Hematopoietic multipotent progenitor cell treated with erythropoietin and hydrocortisone succinate and interleukin-3 and kit ligand, for 17 days (in vitro differentiated cells): ENCODE data around the gene ARID4B.
"Not testable (repeated sequence)": the region's sequence is repeated elsewhere in the genome, so short reads cannot be mapped to it uniquely, and the experiment has no call there.

Experiments
- DNase-seq: peaks from one replicate; pipeline ENCODE4 v3.0.0-alpha.2; 2015; ENCODE audit warnings: low spot score

Gene ARID4B

DNA sequence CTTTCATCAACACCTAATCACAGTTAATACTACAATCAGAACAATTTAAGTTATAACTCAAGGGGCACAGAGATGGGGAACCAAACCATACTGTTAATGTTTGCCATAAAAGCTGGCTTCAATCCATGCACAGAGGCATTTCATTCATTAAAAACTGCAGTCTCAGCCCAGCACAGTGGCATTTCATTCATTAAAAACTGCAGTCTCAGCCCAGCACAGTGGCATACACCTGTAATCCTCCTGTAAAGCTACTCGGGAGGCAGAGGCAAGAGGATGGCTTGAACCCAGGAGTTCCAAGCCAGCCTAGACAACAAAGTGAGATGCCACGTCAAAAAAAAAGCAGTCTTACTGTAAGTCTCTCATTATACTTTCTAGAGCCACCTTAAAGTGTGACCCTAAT is 29.2 kb downstream of the ARID4B start:
- DNase-seq: no peak

DNA sequence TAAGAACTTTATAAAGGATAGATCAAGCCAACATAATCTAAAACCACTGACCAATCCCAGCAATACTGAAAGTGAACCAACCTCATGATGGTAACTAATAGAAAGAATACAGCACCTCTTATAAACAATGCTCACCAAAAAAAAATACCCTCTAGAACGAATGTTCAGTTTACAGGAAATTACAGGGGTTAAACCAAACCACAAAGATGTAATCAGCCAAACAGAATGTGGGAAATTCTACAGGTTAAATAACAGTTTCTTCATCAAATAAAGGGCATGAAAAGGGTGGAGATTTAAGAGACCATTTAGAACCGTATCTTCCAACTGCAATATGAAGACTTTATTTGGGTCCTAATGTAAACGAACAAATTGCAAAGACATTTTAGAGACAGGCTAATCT is 30.4 kb downstream of the ARID4B start:
- no peak for DNase-seq

DNA sequence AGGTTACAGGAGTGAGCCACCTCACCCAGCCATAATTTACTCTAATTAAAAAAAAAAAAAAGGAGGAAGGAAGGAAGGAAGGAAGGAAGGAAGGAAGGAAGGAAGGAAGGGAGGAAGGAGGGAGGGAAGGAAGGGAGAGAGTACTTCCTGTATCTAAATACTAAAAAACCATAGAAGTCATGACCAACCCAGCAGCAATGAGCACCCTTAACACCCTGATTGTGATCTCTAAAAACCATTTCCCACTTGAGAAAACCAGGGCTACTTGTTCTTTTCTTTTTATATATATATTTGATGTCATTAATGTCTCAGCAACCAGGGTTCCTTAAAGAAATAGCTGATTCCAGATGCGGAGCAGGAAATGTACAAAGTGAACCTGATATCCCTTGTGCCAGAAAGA is 31.2 kb downstream of the ARID4B start:
- DNase-seq: no peak

DNA sequence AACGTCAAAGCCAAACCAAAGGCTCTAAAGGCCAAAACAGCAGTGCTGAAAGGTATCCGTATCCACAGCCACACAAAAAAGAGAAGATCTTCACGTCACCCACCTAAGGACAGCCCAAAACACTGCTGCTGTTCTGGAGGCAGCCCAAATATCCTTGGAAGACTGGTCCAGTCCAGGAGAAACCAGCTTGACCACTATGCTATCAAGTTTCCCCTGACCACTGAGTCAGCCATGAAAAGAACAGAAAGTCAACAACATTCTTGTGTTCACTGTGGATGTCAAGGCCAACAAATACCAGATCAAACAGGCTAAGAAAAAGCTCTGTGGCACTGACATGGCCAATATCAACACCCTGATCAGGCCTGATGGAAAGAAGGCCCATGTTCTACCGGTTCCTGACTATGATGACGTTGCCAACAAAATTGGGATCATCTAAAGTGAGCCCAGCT is 32.1 kb downstream of the ARID4B start:
- DNase-seq: no peak

GRCh38 chr1:235293322-235293942 is 34.5 kb downstream of the ARID4B start:
- no peak for DNase-seq

- DNase-seq: no peak
Measured at GRCh38 chr1:235292790-235293189, 35.2 kb downstream of the ARID4B start.

DNA sequence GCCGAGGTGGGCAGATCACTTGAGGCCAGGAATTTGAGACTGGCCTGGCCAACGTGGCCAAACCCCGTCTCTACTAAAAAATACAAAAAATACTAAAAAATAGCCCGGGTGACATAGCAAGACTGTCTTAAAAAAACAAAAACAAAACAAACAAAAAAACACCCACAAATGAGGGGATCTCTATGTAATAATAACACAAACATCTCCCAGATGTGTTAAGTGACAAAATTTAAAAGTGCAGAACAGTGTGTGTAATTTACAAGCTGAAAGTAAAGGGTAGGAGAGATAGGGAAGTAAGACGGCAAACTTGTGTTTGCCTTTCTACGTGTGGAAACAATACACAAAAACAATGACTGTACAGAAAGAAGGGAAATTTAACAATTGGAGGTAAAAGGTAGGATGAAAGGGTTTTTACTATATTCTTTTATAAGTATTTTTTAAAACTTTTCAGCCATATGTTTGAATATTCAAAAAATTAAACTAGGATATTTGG is 36.3 kb downstream of the ARID4B start:
- no peak for DNase-seq

GRCh38 chr1:235290740-235291502 is 37.1 kb downstream of the ARID4B start:
- no peak for DNase-seq

GRCh38 chr1:235289859-235290739 is 37.9 kb downstream of the ARID4B start:
- DNase-seq: no peak

DNA sequence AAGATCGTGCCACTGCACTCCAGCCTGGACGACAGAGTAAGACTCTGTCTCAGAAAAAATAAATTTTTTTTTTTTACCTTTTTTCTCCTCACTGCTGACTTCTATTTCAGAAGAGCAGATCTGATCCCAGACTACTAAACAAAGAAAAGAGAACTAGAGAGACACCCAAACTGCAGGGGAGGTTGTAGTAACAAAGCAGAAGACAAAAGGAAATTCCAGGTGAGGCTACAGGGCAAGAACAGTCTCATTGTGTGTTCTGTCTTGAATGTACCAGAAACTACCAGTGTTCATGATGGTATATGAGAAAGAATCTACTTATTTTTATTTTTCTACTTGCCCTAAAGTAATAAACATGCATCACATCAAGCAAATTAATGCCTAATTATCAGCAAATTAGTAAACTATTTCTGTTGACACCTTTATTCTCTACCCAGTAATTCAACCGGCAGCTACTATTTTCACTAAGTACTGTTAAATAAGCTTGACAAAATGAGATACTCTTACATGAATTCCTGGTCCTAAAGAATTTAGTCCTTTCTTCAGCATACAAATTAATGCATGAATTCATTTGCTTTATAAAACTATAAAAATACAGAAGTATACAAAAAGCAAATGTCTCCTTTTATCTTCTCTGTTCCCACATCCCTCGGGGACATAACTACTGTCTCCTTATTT is 40.6 kb downstream of the ARID4B start:
- DNase-seq: no peak

DNA sequence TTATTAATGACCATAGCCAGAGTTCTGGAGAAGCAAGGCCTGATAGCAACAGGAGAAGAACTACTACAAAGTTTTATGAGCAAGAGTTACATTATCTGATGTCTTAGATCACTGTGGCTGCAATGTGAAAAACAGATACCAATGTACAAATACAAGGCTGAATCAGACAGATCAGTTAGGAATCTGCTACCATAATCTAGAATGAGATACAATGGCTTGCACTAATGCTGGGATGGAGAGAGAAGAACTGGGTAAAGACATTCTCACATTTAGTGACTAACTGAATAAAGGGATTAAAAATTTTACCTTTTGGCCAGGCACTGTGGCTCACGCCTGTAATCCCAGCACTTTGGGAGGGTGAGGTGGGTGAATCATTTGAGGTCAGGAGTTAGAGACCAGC is 41.3 kb downstream of the ARID4B start:
- no peak for DNase-seq

DNA sequence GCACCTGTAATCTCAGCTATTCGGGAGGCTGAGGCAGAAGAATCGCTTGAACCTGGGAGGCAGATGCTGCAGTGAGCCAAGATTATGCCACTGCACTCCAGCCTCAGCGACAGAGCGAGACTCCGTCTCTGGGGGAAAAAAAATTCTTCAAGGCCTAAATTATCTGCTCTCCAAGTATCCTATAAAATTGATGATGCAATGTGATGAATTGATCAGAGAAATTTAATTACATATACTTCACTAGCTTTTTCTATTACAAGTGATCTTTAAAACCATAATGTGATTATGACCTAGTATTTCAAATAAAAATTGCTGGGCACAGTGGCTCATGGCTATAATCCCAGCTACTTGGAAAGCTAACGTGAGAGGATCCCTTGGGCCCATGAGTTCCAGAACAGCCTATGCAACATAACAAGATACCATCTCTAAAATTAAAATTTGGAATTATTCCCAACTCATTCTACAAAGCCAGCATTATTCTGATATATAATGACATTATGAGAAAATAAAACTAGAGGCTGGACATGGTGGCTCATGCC is 43.7 kb downstream of the ARID4B start:
- no peak for DNase-seq

GRCh38 chr1:235283636-235284035 is 44.3 kb downstream of the ARID4B start:
- not testable (repeated sequence) for DNase-seq

DNA sequence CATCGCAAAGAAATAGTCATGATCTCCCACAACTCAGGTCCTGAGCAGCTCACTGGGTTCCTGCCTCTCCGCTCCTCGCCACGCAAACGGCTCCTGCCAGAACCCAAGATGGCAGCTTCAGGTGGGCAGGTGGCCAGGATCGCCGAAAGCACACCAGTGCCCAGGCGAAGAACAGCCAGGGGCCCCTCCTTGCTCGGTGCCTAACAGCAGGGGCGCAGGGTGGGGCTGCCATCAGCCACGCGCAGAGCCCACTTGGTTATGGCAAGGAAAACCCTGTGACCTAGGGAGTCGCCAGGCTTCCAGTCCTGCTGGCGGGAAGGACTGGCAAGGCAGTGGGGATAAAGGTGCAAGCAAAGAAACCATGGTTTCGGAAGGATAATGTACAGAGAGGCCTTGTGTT is 47.5 kb downstream of the ARID4B start:
- DNase-seq: no peak

- DNase-seq: no peak
Measured at GRCh38 chr1:235279694-235280093, 48.3 kb downstream of the ARID4B start.

- no peak for DNase-seq
Measured at GRCh38 chr1:235278915-235279292, 49.1 kb downstream of the ARID4B start.

DNA sequence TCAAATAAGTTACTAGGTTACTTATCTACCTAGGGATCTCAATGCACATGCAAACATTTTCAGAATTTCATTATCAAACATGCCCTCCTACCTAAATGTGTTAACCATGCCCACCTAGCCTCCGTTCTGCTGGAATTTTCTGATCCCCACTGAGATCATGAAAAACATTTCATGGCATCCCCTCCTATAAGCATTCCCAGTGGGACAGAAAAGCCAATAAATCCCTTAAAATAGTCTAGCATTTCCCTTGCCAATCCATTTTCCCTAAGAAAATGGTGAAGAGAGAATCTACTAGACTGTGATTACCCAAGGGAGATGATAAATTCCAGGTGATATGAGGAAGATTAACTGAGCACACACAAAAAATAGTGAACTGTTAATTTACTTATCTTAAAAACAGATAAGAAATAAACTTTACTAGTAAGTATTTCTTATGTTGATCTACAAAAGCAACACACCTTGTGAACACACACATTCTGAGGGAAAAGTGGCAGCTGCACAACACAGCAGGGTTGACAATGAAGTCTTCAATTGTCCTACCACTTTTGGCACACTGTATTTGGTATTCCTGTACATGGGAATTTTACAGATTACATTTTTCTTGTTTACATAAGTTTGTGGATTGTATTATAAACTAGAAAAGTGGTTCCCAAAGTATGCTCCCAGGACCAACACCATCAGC is 49.6 kb downstream of the ARID4B start:
- DNase-seq: no peak

- no peak for DNase-seq
Measured at GRCh38 chr1:235277709-235278108, 50.3 kb downstream of the ARID4B start.

- DNase-seq: no peak
Measured at GRCh38 chr1:235275836-235276235, 52.1 kb downstream of the ARID4B start.

- DNase-seq: no peak
Measured at GRCh38 chr1:235275223-235275622, 52.8 kb downstream of the ARID4B start.

DNA sequence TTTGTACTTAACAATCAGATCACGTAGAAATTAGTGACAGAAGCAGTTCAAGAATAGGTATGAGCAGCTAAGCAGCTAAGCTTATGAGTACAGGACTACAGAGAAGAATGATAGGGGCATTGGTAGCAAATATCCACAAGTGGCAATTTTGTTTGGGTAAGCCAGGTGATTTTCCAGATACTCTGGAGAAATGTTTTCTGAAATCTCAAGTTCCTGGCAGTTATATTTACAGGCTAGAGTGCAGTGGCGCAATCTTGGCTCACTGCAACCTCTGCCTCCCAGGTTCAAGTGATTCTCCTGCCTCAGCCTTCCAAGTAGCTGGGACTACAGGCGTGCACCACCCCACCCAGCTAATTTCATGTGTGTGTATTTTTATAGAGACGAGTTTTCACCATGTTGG is 55.1 kb downstream of the ARID4B start:
- DNase-seq: no peak
